Measurements from ENCODE around the gene HIPK4. TPM values are rescaled to one million over a fixed set of nuclear protein-coding genes. Genes with fewer than 3 reads are reported as not detected.

Gene HIPK4
- total RNA-seq, 4 donors from 2014 or later: 0.13 to 0.88 (median 0.51) TPM

DNA sequence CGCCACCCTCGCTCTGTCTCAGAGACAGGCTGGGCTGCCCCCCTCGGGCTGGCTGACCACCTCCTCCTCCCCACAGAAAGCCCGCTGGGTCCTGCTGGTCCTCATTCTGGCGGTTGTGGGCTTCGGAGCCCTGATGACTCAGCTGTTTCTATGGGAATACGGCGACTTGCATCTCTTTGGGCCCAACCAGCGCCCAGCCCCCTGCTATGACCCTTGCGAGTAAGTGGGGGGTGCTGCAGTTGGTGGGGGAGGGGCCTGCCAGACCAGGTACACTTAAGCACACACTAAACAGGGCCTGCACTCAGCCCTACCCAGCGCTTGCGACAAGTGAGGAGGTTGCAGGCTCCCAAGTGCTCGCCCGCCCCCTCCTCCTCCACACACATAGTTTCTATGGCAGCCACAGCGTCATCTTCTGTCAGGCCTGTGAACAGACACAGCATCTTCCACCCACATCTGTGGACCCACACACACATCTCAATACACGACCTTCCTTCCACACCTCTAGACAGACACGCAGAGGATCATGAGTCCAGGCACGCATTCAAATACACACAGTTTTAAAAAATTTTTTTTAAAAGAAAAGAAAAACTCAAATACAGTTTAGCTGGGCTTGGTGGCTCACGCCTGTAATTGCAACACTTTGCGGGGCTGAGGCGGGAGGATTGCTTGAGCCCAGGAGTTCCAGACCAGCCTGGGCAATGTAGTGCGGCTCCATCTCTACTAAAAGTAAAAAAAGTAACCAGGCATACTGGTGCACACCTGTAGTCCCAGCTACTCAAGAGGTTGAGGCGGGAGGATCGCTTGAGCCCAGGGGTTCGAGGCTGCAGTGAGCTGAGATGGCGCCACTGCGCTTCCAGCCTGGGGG, 23.1 kb downstream of the HIPK4 start:
- 85 to 86% methylated on average over 21 of the region's 27 CpGs for WGBS, 2 donors
- no peak overlapping the region for H3K4me3 ChIP-seq (ENCODE audit: low read depth, poor library complexity, severe bottlenecking)
- TF ChIP-seq, protein P1, sequence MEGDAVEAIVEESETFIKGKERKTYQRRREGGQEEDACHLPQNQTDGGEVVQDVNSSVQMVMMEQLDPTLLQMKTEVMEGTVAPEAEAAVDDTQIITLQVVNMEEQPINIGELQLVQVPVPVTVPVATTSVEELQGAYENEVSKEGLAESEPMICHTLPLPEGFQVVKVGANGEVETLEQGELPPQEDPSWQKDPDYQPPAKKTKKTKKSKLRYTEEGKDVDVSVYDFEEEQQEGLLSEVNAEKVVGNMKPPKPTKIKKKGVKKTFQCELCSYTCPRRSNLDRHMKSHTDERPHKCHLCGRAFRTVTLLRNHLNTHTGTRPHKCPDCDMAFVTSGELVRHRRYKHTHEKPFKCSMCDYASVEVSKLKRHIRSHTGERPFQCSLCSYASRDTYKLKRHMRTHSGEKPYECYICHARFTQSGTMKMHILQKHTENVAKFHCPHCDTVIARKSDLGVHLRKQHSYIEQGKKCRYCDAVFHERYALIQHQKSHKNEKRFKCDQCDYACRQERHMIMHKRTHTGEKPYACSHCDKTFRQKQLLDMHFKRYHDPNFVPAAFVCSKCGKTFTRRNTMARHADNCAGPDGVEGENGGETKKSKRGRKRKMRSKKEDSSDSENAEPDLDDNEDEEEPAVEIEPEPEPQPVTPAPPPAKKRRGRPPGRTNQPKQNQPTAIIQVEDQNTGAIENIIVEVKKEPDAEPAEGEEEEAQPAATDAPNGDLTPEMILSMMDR (IDR thresholded peaks at IDR 0.05): no peak
- no peak for TF ChIP-seq POLR2A (IDR thresholded peaks at IDR 0.05)
- intact Hi-C loops (cut with DNase I; ENCODE audit: low total_unique reads): no loop called here
- DNase-seq (ENCODE audit: low spot score in 2 of 2): no peak

DNA sequence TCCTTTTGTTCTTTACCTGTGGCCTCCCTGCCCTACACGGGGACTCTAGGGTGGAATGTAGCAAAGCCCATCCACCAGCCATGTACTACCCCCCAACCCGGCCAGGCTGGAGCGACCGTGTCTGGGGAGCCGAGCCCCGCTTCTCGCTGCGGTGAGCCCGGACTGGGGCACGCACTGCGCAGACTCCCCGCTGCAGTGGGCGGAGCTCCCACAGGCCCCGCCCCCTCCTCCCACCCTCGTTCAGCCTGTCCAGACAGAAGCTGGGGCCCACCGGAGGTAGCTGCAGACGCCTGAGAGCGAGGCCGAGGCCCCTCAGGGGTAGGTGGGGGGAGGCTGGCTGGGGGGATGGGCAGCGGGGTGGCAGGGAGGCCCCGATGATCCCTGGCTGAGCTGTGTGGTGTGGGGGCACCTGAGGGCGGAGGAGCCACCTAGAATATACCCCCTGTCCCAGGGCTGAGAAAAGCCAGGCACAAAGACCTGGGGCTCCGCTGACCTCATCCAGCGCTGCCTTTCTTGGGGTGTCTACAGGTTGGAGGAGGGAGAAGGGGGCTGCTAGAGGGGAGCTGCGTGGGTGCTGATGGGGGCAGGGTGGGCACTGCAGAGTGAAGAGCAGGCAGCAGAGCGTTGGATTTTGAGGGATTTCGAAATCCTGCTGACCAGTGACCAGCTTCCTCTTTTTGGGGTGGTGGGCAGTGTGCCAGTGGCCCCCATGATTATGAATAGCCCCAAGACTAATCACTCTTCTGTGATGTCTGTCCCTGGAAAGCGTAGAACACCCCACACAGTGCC, 24.2 kb downstream of the HIPK4 start:
- intact Hi-C loops (cut with DNase I; ENCODE audit: low total_unique reads): no loop called here

DNA sequence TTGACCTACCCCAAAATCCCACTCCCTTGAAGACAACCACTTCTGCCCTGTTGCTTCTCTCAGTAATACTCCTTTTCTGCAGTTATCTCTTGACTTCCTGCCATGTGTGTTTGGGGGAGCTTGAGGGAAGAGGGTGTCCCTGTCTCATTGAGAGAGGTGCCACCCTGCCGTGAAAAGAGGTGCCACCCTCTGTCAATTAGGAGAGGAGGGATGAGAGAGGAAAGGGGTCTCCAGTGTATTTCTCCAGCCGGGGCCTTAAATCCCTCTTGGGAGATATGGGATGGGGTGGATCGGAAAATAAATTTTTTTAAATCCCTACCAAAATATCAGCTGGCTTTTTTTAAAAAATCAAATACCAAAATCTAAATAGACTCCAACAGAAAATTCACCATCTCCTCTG, 25.0 kb downstream of the HIPK4 start:
- no peak for DNase-seq (ENCODE audit: low spot score in 2 of 2)
- intact Hi-C loops (cut with DNase I; ENCODE audit: low total_unique reads): no loop called here
- 57 to 61% methylated on average over 3 of the region's 3 CpGs for WGBS, 2 donors
- TF ChIP-seq, protein P1 (IDR thresholded peaks at IDR 0.05): no peak
- TF ChIP-seq POLR2A (IDR thresholded peaks at IDR 0.05): no peak
- H3K4me3 ChIP-seq (ENCODE audit: low read depth, poor library complexity, severe bottlenecking): no peak overlapping the region

More for the DNA sequence above, 24.2 kb downstream of the HIPK4 start:
- WGBS, 2 donors: 23 to 30% methylated on average over 27 to 28 of the region's 28 CpGs
- H3K4me3 ChIP-seq (ENCODE audit: low read depth, poor library complexity, severe bottlenecking): no peak overlapping the region
- peak; percentile 35 to 91 for DNase-seq (ENCODE audit: low spot score in 2 of 2)
- TF ChIP-seq, protein P1 (IDR thresholded peaks at IDR 0.05): no peak
- no peak for TF ChIP-seq POLR2A (IDR thresholded peaks at IDR 0.05)

DNA sequence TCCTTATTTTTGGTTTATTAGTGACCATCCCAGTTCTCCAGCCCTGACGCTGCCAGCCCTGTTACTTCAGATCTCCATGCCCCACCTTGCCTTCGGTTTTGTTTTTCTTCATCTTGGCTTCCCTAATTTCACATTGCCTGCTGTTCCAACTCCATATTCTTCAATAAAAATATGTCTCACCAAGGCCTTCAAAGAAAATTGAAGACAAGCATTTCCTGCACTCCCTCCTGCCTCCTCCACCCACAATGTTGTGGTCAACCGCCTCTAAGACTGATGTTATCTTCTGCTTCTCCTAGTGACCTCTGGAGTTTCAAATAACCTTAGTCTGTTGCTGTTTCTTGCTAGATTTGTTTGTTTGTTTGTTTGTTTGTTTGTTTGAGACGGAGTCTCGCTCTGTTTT, 26.9 kb downstream of the HIPK4 start:
- 79% methylated on average over 5 of the region's 5 CpGs for WGBS, 2 donors
- no peak for DNase-seq (ENCODE audit: low spot score in 2 of 2)
- intact Hi-C loops (cut with DNase I; ENCODE audit: low total_unique reads): no loop called here
- TF ChIP-seq, protein P1 (IDR thresholded peaks at IDR 0.05): no peak
- no peak overlapping the region for H3K4me3 ChIP-seq (ENCODE audit: low read depth, poor library complexity, severe bottlenecking)

DNA sequence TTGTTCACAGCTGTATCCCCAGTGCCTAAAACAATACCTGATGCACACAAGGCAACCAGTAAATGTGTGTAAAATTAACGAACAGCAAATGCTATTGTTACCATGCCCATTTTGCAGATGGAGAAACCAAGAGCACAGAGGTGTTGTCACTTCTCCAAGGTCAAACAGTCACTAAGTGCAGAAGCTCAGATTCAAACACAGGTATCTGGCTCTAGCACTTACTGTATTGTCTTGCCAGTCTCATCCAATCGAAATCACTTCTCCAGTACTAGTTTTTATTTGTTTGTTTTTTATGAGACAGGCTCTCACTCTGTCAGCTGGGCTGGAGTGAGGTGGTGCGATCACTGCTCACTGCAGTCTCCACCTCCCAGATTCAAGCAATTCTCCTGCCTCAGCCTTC, 27.8 kb downstream of the HIPK4 start:
- no peak for DNase-seq (ENCODE audit: low spot score in 2 of 2)
- intact Hi-C loops (cut with DNase I; ENCODE audit: low total_unique reads): no loop called here
- no peak overlapping the region for H3K4me3 ChIP-seq (ENCODE audit: low read depth, poor library complexity, severe bottlenecking)
- 83 to 93% methylated on average over 3 of the region's 3 CpGs for WGBS, 2 donors
- TF ChIP-seq, protein P1 (IDR thresholded peaks at IDR 0.05): no peak
- TF ChIP-seq POLR2A (IDR thresholded peaks at IDR 0.05): no peak
